Motor neuron (in vitro differentiated cells): ENCODE measurements around the gene DNAJC30. TPM values are rescaled to one million over a fixed set of nuclear protein-coding genes. Genes with fewer than 3 reads are reported as not detected.
"Not testable (repeated sequence)": the region's sequence is repeated elsewhere in the genome, so short reads cannot be mapped to it uniquely, and the experiment has no call there.

ENCODE experiments used
- ATAC-seq, 8 experiments: fragments of 200-7000 bp; cut with Tn5 transposase; replicated peaks in 6 of 8; 2 replicates each; pipeline ENCODE4 v1.8.0; 2021; ENCODE audit warnings: mild to moderate bottlenecking in 8 of 8, moderate library complexity in 8 of 8
- H3K27ac ChIP-seq, 2 donors: fragments of 250-450 bp; sonication (Bioruptor Pico); 2 replicates each; pipeline ENCODE4 v1.9.0; 2021; ENCODE audit warnings: antibody characterized with exemption in 2 of 2, mild to moderate bottlenecking in 2 of 2, moderate library complexity in 1 of 2
- H3K4me1 ChIP-seq, 2 donors: fragments of 250-450 bp; sonication (Bioruptor Pico); replicated peaks in 1 of 2; 2 replicates each; pipeline ENCODE4 v1.6.1; 2021; ENCODE audit warnings: antibody characterized with exemption in 2 of 2, mild to moderate bottlenecking in 2 of 2, moderate library complexity in 1 of 2
- H3K4me3 ChIP-seq, 5 donors: fragments of 250-450 bp; sonication (Bioruptor Pico); 2 replicates each; pipeline ENCODE4 v1.9.0; 2021; ENCODE audit warnings: antibody characterized with exemption in 5 of 5, mild to moderate bottlenecking in 5 of 5, moderate library complexity in 4 of 5
- WGBS, 10 experiments: fragments of 450-650 bp; shearing (Covaris generic); methylation state at CpG; one replicate each; pipeline ENCODE4 v1.0.0; 2022; 5-methylcytosine and 5-hydroxymethylcytosine counted together
- in situ Hi-C, 9 experiments: fragments of 400-800 bp; cut with MboI; loops; one replicate each; pipeline ENCODE4 v1.15.0; 2021; ENCODE audit warnings: low sequenced_read_pairs in 9 of 9, low pct_unique_long_range_greater_than_20kb in 2 of 9; ENCODE audit not compliant: unreplicated experiment in 9 of 9
- total RNA-seq, 8 experiments: library from RNA; unstranded; fragments of 300-600 nt; gene quantifications; 2 replicates each; pipeline versions ENCODE4 v1.2.3 to v1.2.4, GENCODE V29; 2022

Gene DNAJC30
- total RNA-seq: 10 to 100 TPM in 3 of 8 experiments, 1 to 10 TPM in 5; 5.1 to 13.9 (median 7.8) TPM

GRCh38 chr7:73683056-73683787 lies at the start of gene DNAJC30, which contains the start of gene BUD23:
DNAJC30 (minus strand) TSS chr7:73683453; CDS start chr7:73683423, 30 bp downstream.
BUD23 (plus strand) TSS chr7:73683597; CDS start chr7:73683626, 29 bp downstream.
- ATAC-seq: peak; percentile 85 to 96 (median 94)
- H3K27ac ChIP-seq: peak within 1 kb of the TSS; percentile 86 to 93
- H3K4me1 ChIP-seq: peaks cover 20 to 29% of the 10 kb centered on the region in 2 donors
- peak within 1 kb of the TSS; percentile 67 to 89 (median 83) for H3K4me3 ChIP-seq
- in situ Hi-C loops: no loop called here
- 0 to 2% (median 0%) methylated on average over 2 to 12 of the region's 68 CpGs; no CpG with 5 or more reads in 5 of the 10 experiments for WGBS, 10 experiments

GRCh38 chr7:73732397-73732796 lies 49.1 kb upstream of the DNAJC30 start:
- WGBS, 10 experiments: 50 to 88% (median 80%) methylated on average over 1 to 2 of the region's 2 CpGs; no CpG with 5 or more reads in 5 of the 10 experiments
- in situ Hi-C loops: loop anchor here in 1 of 9 experiments (10.0 kb wide), 1 partner anchor 128 kb away; no protein-coding TSS in a partner anchor
- H3K4me1 ChIP-seq: peaks cover 0 to under 1% of the 10 kb centered on the region in 2 donors
- H3K4me3 ChIP-seq: no peak overlapping the region
- H3K27ac ChIP-seq: no peak overlapping the region
- ATAC-seq: no peak

GRCh38 chr7:73730485-73730884 lies 47.2 kb upstream of the DNAJC30 start:
- no peak overlapping the region for H3K27ac ChIP-seq
- 0 to 54% (median 29%) methylated on average over 1 to 2 of the region's 3 CpGs; no CpG with 5 or more reads in 2 of the 10 experiments for WGBS, 10 experiments
- in situ Hi-C loops: loop anchor here in 1 of 9 experiments (10.0 kb wide), 1 partner anchor 126 kb away; no protein-coding TSS in a partner anchor
- H3K4me3 ChIP-seq: no peak overlapping the region
- H3K4me1 ChIP-seq: no peaks in the 10 kb centered on the region
- ATAC-seq: no peak

GRCh38 chr7:73728551-73728950 lies 45.3 kb upstream of the DNAJC30 start:
- no peak for ATAC-seq
- no peak overlapping the region for H3K4me3 ChIP-seq
- H3K4me1 ChIP-seq: no peaks in the 10 kb centered on the region
- no peak overlapping the region for H3K27ac ChIP-seq
- in situ Hi-C loops: loop anchor here in 3 of 9 experiments (10.0 kb wide), 1 partner anchor 124 kb away; no protein-coding TSS in a partner anchor
- 25 to 100% (median 57%) methylated on average over 1 to 4 of the region's 5 CpGs; no CpG with 5 or more reads in 1 of the 10 experiments for WGBS, 10 experiments

- Histone ChIP-seq H3K27ac (no peak overlapping the region), H3K4me1 (no peaks in the 10 kb centered on the region), H3K4me3 (no peak overlapping the region)
- 40 to 92% (median 61%) methylated on average over 2 to 3 of the region's 3 CpGs; no CpG with 5 or more reads in 1 of the 10 experiments for WGBS, 10 experiments
- in situ Hi-C loops: loop anchor here in 3 of 9 experiments (10.0 kb wide), 1 partner anchor 123 kb away; no protein-coding TSS in a partner anchor
- peak in 1 of 8 experiments; percentile 8 for ATAC-seq
These were observed 44.7 kb upstream of the DNAJC30 start for GRCh38 chr7:73727952-73728351.

- Histone ChIP-seq H3K4me1 (no peaks in the 10 kb centered on the region), H3K27ac (no peak overlapping the region), H3K4me3 (no peak overlapping the region)
- 17% methylated on average over 1 of the region's 1 CpG; no CpG with 5 or more reads in 9 of the 10 experiments for WGBS, 10 experiments
- in situ Hi-C loops: loop anchor here in 3 of 9 experiments (10.0 kb wide), 1 partner anchor 121 kb away; no protein-coding TSS in a partner anchor
- ATAC-seq: peak; percentile 12 to 54 (median 44)
These were observed 42.8 kb upstream of the DNAJC30 start for GRCh38 chr7:73726083-73726466.

GRCh38 chr7:73723813-73724212 lies 40.6 kb upstream of the DNAJC30 start:
- WGBS, 10 experiments: 63 to 100% (median 100%) methylated on average over 1 to 3 of the region's 3 CpGs; no CpG with 5 or more reads in 2 of the 10 experiments
- no peak overlapping the region for H3K27ac ChIP-seq
- in situ Hi-C loops: loop anchor here in 3 of 9 experiments (10.0 kb wide), 1 partner anchor 119 kb away; no protein-coding TSS in a partner anchor
- peaks cover 0 to under 1% of the 10 kb centered on the region in 2 donors for H3K4me1 ChIP-seq
- ATAC-seq: no peak
- no peak overlapping the region for H3K4me3 ChIP-seq

- 68 to 100% (median 85%) methylated on average over 2 to 4 of the region's 6 CpGs; no CpG with 5 or more reads in 6 of the 10 experiments for WGBS, 10 experiments
- ATAC-seq: no peak
- no peak overlapping the region for H3K27ac ChIP-seq
- in situ Hi-C loops: loop anchor here in 3 of 9 experiments (10.0 kb wide), 1 partner anchor 118 kb away; no protein-coding TSS in a partner anchor
- H3K4me3 ChIP-seq: no peak overlapping the region
- H3K4me1 ChIP-seq: peaks cover 9 to 11% of the 10 kb centered on the region in 2 donors
These were observed 39.5 kb upstream of the DNAJC30 start for GRCh38 chr7:73722785-73723184.

GRCh38 chr7:73722182-73722581 lies 38.9 kb upstream of the DNAJC30 start:
- 31 to 100% (median 76%) methylated on average over 1 to 4 of the region's 4 CpGs; no CpG with 5 or more reads in 3 of the 10 experiments for WGBS, 10 experiments
- not testable (repeated sequence) for H3K4me3 ChIP-seq, ATAC-seq, H3K27ac ChIP-seq
- in situ Hi-C loops: loop anchor here in 3 of 9 experiments (10.0 kb wide), 1 partner anchor 117 kb away; no protein-coding TSS in a partner anchor
- peaks cover 9 to 11% of the 10 kb centered on the region in 2 donors for H3K4me1 ChIP-seq

GRCh38 chr7:73721377-73721817 lies 38.1 kb upstream of the DNAJC30 start:
- peak in 1 of 8 experiments; percentile 4 for ATAC-seq
- Histone ChIP-seq H3K27ac (no peak overlapping the region), H3K4me3 (no peak overlapping the region), H3K4me1 (peaks cover 9 to 16% of the 10 kb centered on the region in 2 donors)
- in situ Hi-C loops: loop anchor here in 3 of 9 experiments (10.0 kb wide), 1 partner anchor 117 kb away; no protein-coding TSS in a partner anchor
- 42 to 80% (median 63%) methylated on average over 1 to 3 of the region's 3 CpGs; no CpG with 5 or more reads in 6 of the 10 experiments for WGBS, 10 experiments

- 82 to 100% (median 95%) methylated on average over 1 to 7 of the region's 9 CpGs; no CpG with 5 or more reads in 2 of the 10 experiments for WGBS, 10 experiments
- in situ Hi-C loops: loop anchor here in 3 of 9 experiments (10.0 kb wide), 1 partner anchor 116 kb away; no protein-coding TSS in a partner anchor
These were observed 37.2 kb upstream of the DNAJC30 start for GRCh38 chr7:73720443-73720842.

GRCh38 chr7:73719806-73720169 lies 36.5 kb upstream of the DNAJC30 start:
- in situ Hi-C loops: loop anchor here in 3 of 9 experiments (10.0 kb wide), 1 partner anchor 115 kb away; no protein-coding TSS in a partner anchor
- ATAC-seq: peak in 4 of 8 experiments; percentile 4 to 49 (median 35)
- Histone ChIP-seq H3K4me1 (peaks cover 21 to 32% of the 10 kb centered on the region in 2 donors), H3K27ac (peak overlapping the region in 1 of 2 donors; percentile 33), H3K4me3 (peak overlapping the region; percentile 65 to 100 (median 98))
- 0 to 100% (median 20%) methylated on average over 1 to 3 of the region's 16 CpGs; no CpG with 5 or more reads in 5 of the 10 experiments for WGBS, 10 experiments

More at GRCh38 chr7:73720443-73720842, 37.2 kb upstream of the DNAJC30 start:
- Histone ChIP-seq H3K27ac (peak overlapping the region in 1 of 2 donors; percentile 33), H3K4me1 (peaks cover 18 to 25% of the 10 kb centered on the region in 2 donors)
- ATAC-seq, H3K4me3 ChIP-seq: not testable (repeated sequence)
